Spleen (tissue), 7 donors: ENCODE data around the gene C3orf18.

Experiments
- CTCF ChIP-seq, 11 experiments: fragments of 200-600 bp in 7 of 11; fragments of 450-650 bp in 4 of 11; sonication (generic) in 4 of 11; IDR thresholded peaks in 8 of 11; conservative IDR thresholded peaks in 3 of 11; 1 replicate in 7 of 11; 2 replicates in 4 of 11; pipeline versions ENCODE4 v1.4.0 to v1.8.0; 2016 to 2021; ENCODE audit warnings: antibody characterized with exemption in 11 of 11, inconsistent platforms in 4 of 11, mild to moderate bottlenecking in 1 of 11
- POLR2A ChIP-seq, 3 donors: fragments of 450-650 bp; IDR thresholded peaks; one replicate each; pipeline ENCODE4 v1.5.1; 2017; ENCODE audit warnings: antibody characterized with exemption in 3 of 3, mild to moderate bottlenecking in 1 of 3
- POLR2AphosphoS5 ChIP-seq, 3 donors: sonication (generic); formaldehyde crosslinking; IDR thresholded peaks; one replicate each; pipeline ENCODE4 v1.5.1; 2017; ENCODE audit warnings: antibody characterized with exemption in 3 of 3
- donor health status: DM: no; HTN: no; CAD: no; lungs with moderate emphysema.
- donor health status: DM: no; HTN: no; CAD: no.
- donor health status: DM: no; HTN: no; CAD: no.

DNA sequence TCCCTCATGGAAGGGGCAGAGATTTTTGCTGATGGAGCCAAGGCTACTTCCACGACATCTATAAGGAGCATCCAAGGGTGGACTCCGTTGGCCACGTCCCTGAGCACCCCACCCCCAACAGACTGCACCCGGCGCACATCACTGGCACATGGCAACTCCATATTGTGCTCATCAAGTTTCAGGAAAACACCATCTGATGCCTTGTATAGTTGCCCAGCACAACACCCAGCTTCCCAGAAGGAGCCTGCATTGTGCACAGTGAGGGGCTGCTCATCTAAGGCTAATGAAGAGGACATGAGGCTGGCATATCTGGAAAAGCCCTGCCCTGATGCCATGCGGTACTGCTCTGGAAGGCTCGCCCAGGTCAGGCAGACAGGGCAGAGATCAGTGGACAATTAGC, 49.1 kb downstream of the C3orf18 start:
- TF ChIP-seq CTCF (IDR thresholded peaks at IDR 0.05 in 8 of 11, conservative IDR thresholded peaks at IDR 0.05 in 3 of 11) (no peak), POLR2A (IDR thresholded peaks at IDR 0.05) (no peak), POLR2AphosphoS5 (IDR thresholded peaks at IDR 0.05) (no peak)
